Measurements from ENCODE around the gene RUFY4. TPM values are rescaled to one million over a fixed set of nuclear protein-coding genes. Genes with fewer than 3 reads are reported as not detected.

The RUFY4 gene
- total and polyA plus RNA-seq, 2 of the 13 experiments (the other 11 are each of a cell fraction or from before 2014, with no cell fraction given): not detected

- no peak for TF ChIP-seq CERS6 (CRISPR knock-in tag; IDR thresholded peaks at IDR 0.05)
- TF ChIP-seq FOXK1 (CRISPR knock-in tag; IDR thresholded peaks at IDR 0.05; ENCODE audit: borderline replicate concordance, low read depth): no peak
- no peak for TF ChIP-seq GLMP (CRISPR knock-in tag; IDR thresholded peaks at IDR 0.05; ENCODE audit: borderline replicate concordance)
- TF ChIP-seq IRF2 (CRISPR knock-in tag; IDR thresholded peaks at IDR 0.05): no peak
- no peak for TF ChIP-seq ZNF382 (CRISPR knock-in tag; IDR thresholded peaks at IDR 0.05; ENCODE audit: borderline replicate concordance)
- TF ChIP-seq TBX2 (CRISPR knock-in tag; IDR thresholded peaks at IDR 0.05; ENCODE audit: borderline replicate concordance): no peak
- no peak for TF ChIP-seq ARID3A (IDR thresholded peaks at IDR 0.05; ENCODE audit: low read depth, low read length)
Measured at GRCh38 chr2:218129458-218130135, 60.5 kb downstream of the RUFY4 start (continued).

GRCh38 chr2:218130377-218130776 lies 61.3 kb downstream of the RUFY4 start:
- intact Hi-C loops (cut with micrococcal nuclease; ENCODE audit: unreplicated experiment): no loop called here
- Histone ChIP-seq H3K79me2 (ENCODE audit: insufficient read depth, low read length) (no peaks in the 10 kb centered on the region), H3K4me2 (ENCODE audit: low read depth, low read length) (no peak overlapping the region), H3K9me3 (ENCODE audit: low read length) (no peaks in the 10 kb centered on the region), H3K27me3 (ENCODE audit: control insufficient read depth in 1 of 2, insufficient read depth in 2 of 2, low read length in 2 of 2) (peaks cover 4 to 48% of the 10 kb centered on the region in 2 experiments), H3K4me1 (ENCODE audit: insufficient read depth, low read length) (no peaks in the 10 kb centered on the region), H3K27ac (ENCODE audit: extremely low read length, insufficient read depth, low read length) (no peak overlapping the region), H4K20me1 (ENCODE audit: insufficient read depth, low read length) (no peaks in the 10 kb centered on the region), H2AFZ (ENCODE audit: low read length) (no peak overlapping the region), H3K9ac (ENCODE audit: insufficient read depth, low read depth, low read length) (no peak overlapping the region), H3K36me3 (replicated peaks in 1 of 2; ENCODE audit: control insufficient read depth in 1 of 2, insufficient read depth in 2 of 2, low read length in 2 of 2) (no peaks in the 10 kb centered on the region), H3K4me3 (replicated peaks in 1 of 3; ENCODE audit: insufficient read depth in 1 of 3, low read depth in 2 of 3, low read length in 3 of 3) (no peak overlapping the region)
- FAIRE-seq (no peak), ATAC-seq (no peak), DNase-seq (ENCODE audit: low spot score) (no peak)
- TF ChIP-seq ZNF703 (CRISPR knock-in tag; IDR thresholded peaks at IDR 0.05; ENCODE audit: borderline replicate concordance) (no peak), ZKSCAN5 (CRISPR knock-in tag; IDR thresholded peaks at IDR 0.05) (no peak), ZIK1 (CRISPR knock-in tag; IDR thresholded peaks at IDR 0.05; ENCODE audit: borderline replicate concordance, low read depth) (no peak), IKZF5 (CRISPR knock-in tag; IDR thresholded peaks at IDR 0.05) (no peak), MEF2D (CRISPR knock-in tag; IDR thresholded peaks at IDR 0.05) (no peak), NFE2L2 (IDR thresholded peaks at IDR 0.05; ENCODE audit: low read length) (no peak), SP1 (IDR thresholded peaks at IDR 0.05) (no peak), SP1 (CRISPR knock-in tag; IDR thresholded peaks at IDR 0.05) (no peak)
- POLR2A ChIA-PET: no interaction called here
- no TSS peak for BruUV-seq (replicated peaks)
- 44% methylated on average over 2 of the region's 2 CpGs for WGBS (ENCODE audit: low lambda C conversion rate)
- in situ Hi-C loops (cut with HindIII; ENCODE audit: extremely low pct_ligation_motif_present, low pct_unique_long_range_greater_than_20kb): no loop called here
- CTCF ChIA-PET (ENCODE audit: low intra/inter-chr PET ratio, low total read pairs): no interaction called here
